Breast epithelium (tissue), 4 donors: ENCODE measurements around the gene SPNS2. TPM values are rescaled to one million over a fixed set of nuclear protein-coding genes. Genes with fewer than 3 reads are reported as not detected.

Experiments used
- DNase-seq, 2 donors: peaks; one replicate each; pipeline ENCODE4 v3.0.0-alpha.2; 2019; ENCODE audit warnings: low spot score in 2 of 2
- H3K27ac ChIP-seq, 2 donors: fragments of 200-600 bp; sonication (generic) in 1 of 2; one replicate each; pipeline ENCODE4 v1.5.1; 2016 to 2019; ENCODE audit warnings: mild to moderate bottlenecking in 1 of 2
- H3K27me3 ChIP-seq, 2 donors: fragments of 200-600 bp; sonication (generic) in 1 of 2; one replicate each; pipeline versions ENCODE4 v1.5.1 to v1.6.0; 2017 to 2019; ENCODE audit warnings: control low read depth in 1 of 2, mild to moderate bottlenecking in 1 of 2
- H3K36me3 ChIP-seq: fragments of 200-600 bp; one replicate; pipeline ENCODE4 v1.5.1; 2019
- H3K4me1 ChIP-seq, 2 donors: fragments of 200-600 bp; sonication (generic); one replicate each; pipeline ENCODE4 v1.5.1; 2016 to 2019; ENCODE audit warnings: control low read depth in 1 of 2
- H3K4me3 ChIP-seq, 3 donors: fragments of 200-600 bp; sonication (generic); 1 replicate in 2 of 3; 2 replicates in 1 of 3; pipeline ENCODE4 v1.5.1; 2016 to 2019; ENCODE audit warnings: mild to moderate bottlenecking in 3 of 3, moderate library complexity in 2 of 3
- H3K9me3 ChIP-seq, 2 donors: fragments of 200-600 bp; sonication (generic) in 1 of 2; one replicate each; pipeline ENCODE4 v1.5.1; 2016 to 2019; ENCODE audit warnings: control low read depth in 1 of 2
- POLR2A ChIP-seq: fragments of 450-650 bp; IDR thresholded peaks from one replicate; pipeline ENCODE4 v1.6.1; 2016; ENCODE audit warnings: antibody characterized with exemption, mild to moderate bottlenecking, moderate library complexity
- POLR2AphosphoS5 ChIP-seq, 3 donors: sonication (generic); formaldehyde crosslinking; IDR thresholded peaks; one replicate each; pipeline ENCODE4 v1.6.1; 2017; ENCODE audit warnings: antibody characterized with exemption in 3 of 3
- intact Hi-C: fragments of 100-400 bp; cut with DNase I; formaldehyde crosslinking; loops from one replicate; pipeline ENCODE4 v1.15.1; 2023; ENCODE audit warnings: low total_unique reads
- total RNA-seq, 3 donors: library from RNA; depleted of rRNA; stranded (reverse); fragments of >200 nt; gene quantifications; one replicate each; pipeline ENCODE4 v1.1.0, GENCODE V29; 2016
- TF ChIP-seq, protein P1 (sequence below), 3 donors: fragments of 450-650 bp; IDR thresholded peaks; one replicate each; pipeline ENCODE4 v1.5.1; 2016 to 2017; ENCODE audit warnings: antibody characterized with exemption in 3 of 3, mild to moderate bottlenecking in 3 of 3, moderate library complexity in 3 of 3

The SPNS2 gene
- total RNA-seq, 3 donors from 2014 or later, result 5.3 to 14.1 (median 11.5) TPM

DNA sequence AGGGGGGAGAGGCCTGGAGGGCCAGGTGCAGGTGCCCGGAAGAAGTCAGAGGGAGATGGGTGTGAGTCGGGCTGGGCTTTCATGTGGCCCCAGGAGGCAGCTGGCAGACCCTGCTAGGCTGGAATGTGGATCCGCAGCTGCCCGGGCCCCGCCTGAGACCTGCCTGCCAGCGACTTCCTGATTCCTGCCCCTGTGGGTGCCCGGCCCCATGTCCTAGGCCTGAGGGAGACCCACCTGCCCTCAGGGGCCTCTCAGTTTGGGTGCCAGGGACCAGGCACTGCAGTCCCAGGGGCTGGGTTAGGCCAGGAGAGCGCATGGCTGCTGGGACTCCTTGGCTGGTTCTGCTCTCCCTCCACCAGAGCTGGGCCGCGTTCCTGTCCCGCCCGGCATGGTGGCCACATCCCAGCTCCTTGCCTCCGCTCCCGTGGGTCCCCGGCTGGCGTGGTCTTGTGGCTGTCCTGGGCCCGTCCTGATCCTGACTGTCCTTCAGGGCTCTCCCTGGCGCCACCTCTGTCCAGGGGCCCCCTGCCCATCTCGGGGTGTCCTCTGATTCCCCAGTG, 22.1 kb upstream of the SPNS2 start:
- no peak overlapping the region for H3K4me3 ChIP-seq
- TF ChIP-seq POLR2A (no peak), POLR2AphosphoS5 (IDR thresholded peaks at IDR 0.05) (no peak)
- TF ChIP-seq, protein P1, sequence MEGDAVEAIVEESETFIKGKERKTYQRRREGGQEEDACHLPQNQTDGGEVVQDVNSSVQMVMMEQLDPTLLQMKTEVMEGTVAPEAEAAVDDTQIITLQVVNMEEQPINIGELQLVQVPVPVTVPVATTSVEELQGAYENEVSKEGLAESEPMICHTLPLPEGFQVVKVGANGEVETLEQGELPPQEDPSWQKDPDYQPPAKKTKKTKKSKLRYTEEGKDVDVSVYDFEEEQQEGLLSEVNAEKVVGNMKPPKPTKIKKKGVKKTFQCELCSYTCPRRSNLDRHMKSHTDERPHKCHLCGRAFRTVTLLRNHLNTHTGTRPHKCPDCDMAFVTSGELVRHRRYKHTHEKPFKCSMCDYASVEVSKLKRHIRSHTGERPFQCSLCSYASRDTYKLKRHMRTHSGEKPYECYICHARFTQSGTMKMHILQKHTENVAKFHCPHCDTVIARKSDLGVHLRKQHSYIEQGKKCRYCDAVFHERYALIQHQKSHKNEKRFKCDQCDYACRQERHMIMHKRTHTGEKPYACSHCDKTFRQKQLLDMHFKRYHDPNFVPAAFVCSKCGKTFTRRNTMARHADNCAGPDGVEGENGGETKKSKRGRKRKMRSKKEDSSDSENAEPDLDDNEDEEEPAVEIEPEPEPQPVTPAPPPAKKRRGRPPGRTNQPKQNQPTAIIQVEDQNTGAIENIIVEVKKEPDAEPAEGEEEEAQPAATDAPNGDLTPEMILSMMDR (IDR thresholded peaks at IDR 0.05), result no peak
- intact Hi-C loops, result no loop called here
- no peaks in the 10 kb centered on the region for H3K27me3 ChIP-seq
- no peaks in the 10 kb centered on the region for H3K36me3 ChIP-seq
- H3K27ac ChIP-seq, result peak overlapping the region; percentile 36 to 80
- peak in 1 of 2 donors; percentile 68 for DNase-seq
- H3K4me1 ChIP-seq, result peaks cover 0 to 33% of the 10 kb centered on the region in 2 donors
- no peaks in the 10 kb centered on the region for H3K9me3 ChIP-seq

DNA sequence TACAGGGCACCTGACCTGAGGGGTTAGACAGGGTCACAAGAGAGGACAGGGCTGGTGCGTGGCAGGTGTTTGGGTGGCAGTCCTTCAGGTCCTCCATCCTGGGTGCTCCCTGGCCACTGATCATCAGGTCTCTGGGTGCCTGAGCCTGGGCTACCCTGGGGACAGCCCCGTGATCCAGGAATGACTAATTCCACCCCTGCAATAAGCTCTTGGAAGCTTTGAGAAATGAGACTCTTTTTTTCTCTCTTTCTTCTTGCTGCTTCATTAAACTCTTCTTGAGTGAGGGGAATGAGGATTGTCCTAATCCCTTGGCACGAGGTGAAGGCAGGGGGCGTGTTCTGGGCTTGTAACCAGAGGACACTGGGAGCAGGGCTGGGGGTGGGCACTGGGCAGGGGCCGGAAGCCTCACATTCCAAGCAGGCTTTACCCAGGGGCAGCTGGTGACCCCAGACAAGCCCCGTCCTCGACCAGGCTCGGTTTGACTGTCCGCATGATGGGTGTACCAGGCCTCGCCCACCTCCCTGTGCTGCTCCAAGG, 21.4 kb upstream of the SPNS2 start:
- peak overlapping the region in 1 of 2 donors; percentile 80 for H3K27ac ChIP-seq

DNA sequence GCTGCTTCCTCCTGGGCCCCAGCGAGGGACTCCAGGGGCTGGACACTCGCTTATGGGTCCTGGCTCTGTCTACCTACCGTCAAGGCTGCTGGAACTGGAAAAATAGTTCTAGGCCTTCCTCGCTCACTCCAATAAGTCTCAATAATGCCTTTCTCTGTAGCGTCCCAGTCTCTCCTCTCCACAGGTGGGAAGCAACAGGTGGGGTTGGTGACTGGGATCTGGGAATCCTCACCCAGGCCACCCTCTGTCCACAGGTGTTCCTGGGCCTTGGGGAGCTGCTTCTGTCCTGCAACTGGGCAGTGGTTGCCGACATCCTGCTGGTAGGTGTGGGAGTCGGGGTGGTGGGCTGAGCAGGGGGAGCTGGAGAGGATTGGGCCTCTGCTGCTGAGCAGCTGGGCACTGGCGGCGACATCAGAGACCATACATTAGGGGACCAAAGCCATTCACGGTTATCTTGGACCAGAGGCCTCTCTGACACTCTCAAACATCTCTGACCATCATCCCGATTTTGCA, 20.3 kb upstream of the SPNS2 start:
- Histone ChIP-seq H3K4me3 (no peak overlapping the region), H3K27ac (no peak overlapping the region), H3K36me3 (no peaks in the 10 kb centered on the region), H3K9me3 (no peaks in the 10 kb centered on the region), H3K27me3 (no peaks in the 10 kb centered on the region), H3K4me1 (peaks cover 4 to 37% of the 10 kb centered on the region in 2 donors)
- no peak for DNase-seq
- TF ChIP-seq POLR2AphosphoS5 (IDR thresholded peaks at IDR 0.05), result no peak
- TF ChIP-seq, protein P1 (IDR thresholded peaks at IDR 0.05), result no peak
- TF ChIP-seq POLR2A, result no peak
- intact Hi-C loops, result no loop called here

More for the DNA sequence above, 21.4 kb upstream of the SPNS2 start:
- Histone ChIP-seq H3K9me3 (no peaks in the 10 kb centered on the region), H3K4me1 (peaks cover 0 to 33% of the 10 kb centered on the region in 2 donors), H3K27me3 (no peaks in the 10 kb centered on the region), H3K36me3 (no peaks in the 10 kb centered on the region), H3K4me3 (no peak overlapping the region)
- DNase-seq, result no peak
- intact Hi-C loops, result no loop called here
- TF ChIP-seq POLR2AphosphoS5 (IDR thresholded peaks at IDR 0.05) (no peak), POLR2A (no peak)
- TF ChIP-seq, protein P1 (IDR thresholded peaks at IDR 0.05), result no peak

DNA sequence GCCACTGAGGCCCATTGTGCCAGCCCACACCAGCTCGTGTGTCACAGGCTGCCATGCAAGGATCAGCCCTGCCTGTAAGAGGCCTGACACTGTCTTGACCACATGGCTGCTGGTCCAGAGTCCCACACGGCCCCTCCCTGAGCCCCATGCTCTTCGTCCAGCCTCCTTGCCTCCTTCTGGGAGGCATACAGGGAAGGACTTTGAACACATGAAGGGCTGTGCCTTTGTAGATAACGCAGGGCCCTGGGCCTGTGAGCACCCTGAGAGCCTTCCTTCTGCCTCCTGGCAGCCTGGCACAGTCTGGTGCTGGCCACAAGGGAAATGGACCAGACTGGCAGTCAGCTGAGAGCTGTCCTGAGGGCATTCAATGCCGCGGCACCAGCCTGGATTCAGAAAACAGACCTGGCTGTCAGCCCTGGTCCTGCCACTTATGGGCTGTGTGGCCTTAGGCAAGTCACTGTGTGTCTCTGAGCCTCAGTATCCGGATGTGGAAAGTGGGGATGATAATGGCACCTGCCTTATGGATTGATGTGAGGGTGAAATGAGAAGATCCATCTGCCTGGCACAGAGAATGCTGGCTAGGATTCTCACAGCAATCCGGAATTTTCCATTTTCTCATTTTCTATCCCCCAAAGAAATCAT, 19.2 kb upstream of the SPNS2 start:
- Histone ChIP-seq H3K27ac (peak overlapping the region in 1 of 2 donors; percentile 68), H3K9me3 (no peaks in the 10 kb centered on the region), H3K4me3 (no peak overlapping the region), H3K36me3 (no peaks in the 10 kb centered on the region), H3K4me1 (peaks cover 4 to 36% of the 10 kb centered on the region in 2 donors), H3K27me3 (no peaks in the 10 kb centered on the region)
- no peak for DNase-seq
- TF ChIP-seq POLR2AphosphoS5 (IDR thresholded peaks at IDR 0.05), result no peak
- TF ChIP-seq, protein P1 (IDR thresholded peaks at IDR 0.05), result no peak
- TF ChIP-seq POLR2A, result no peak
- intact Hi-C loops, result no loop called here
